ENCODE data around the gene PITX2. TPM values are rescaled to one million over a fixed set of nuclear protein-coding genes. Genes with fewer than 3 reads are reported as not detected.

The PITX2 gene
- total RNA-seq, 1 donor from 2014 or later, result 1.0 TPM

- no peak for DNase-seq (ENCODE audit: low read depth)
- TF ChIP-seq CTCF (conservative IDR thresholded peaks at IDR 0.05; ENCODE audit: low read depth, low read length), result no peak
- no peak overlapping the region for H3K4me3 ChIP-seq (ENCODE audit: low read depth, low read length)
Measured at GRCh38 chr4:110618581-110619462, 4.1 kb downstream of the PITX2 start.

- TF ChIP-seq CTCF (conservative IDR thresholded peaks at IDR 0.05; ENCODE audit: low read depth, low read length), result no peak
- no peak overlapping the region for H3K4me3 ChIP-seq (ENCODE audit: low read depth, low read length)
Measured at GRCh38 chr4:110617646-110618580, 5.0 kb downstream of the PITX2 start.

GRCh38 chr4:110617075-110617640 is 5.7 kb downstream of the PITX2 start:
- H3K4me3 ChIP-seq (ENCODE audit: low read depth, low read length), result no peak overlapping the region
- no peak for DNase-seq (ENCODE audit: low read depth)
- TF ChIP-seq CTCF (conservative IDR thresholded peaks at IDR 0.05; ENCODE audit: low read depth, low read length), result no peak

More at GRCh38 chr4:110617646-110618580, 5.0 kb downstream of the PITX2 start:
- no peak for DNase-seq (ENCODE audit: low read depth)

GRCh38 chr4:110616238-110617074 is 6.4 kb downstream of the PITX2 start:
- no peak overlapping the region for H3K4me3 ChIP-seq (ENCODE audit: low read depth, low read length)
- no peak for DNase-seq (ENCODE audit: low read depth)
- no peak for TF ChIP-seq CTCF (conservative IDR thresholded peaks at IDR 0.05; ENCODE audit: low read depth, low read length)

GRCh38 chr4:110615353-110616237 is 7.3 kb downstream of the PITX2 start:
- no peak for TF ChIP-seq CTCF (conservative IDR thresholded peaks at IDR 0.05; ENCODE audit: low read depth, low read length)
- no peak overlapping the region for H3K4me3 ChIP-seq (ENCODE audit: low read depth, low read length)
- no peak for DNase-seq (ENCODE audit: low read depth)

Measured in epithelial cell of proximal tubule (primary cell).